ENCODE data around the gene NRARP.

The NRARP gene

GRCh38 chr9:137278721-137279711 is 23.1 kb downstream of the NRARP start:
- no peak for DNase-seq (ENCODE audit: low read depth in 4 of 4, low spot score in 1 of 4)

DNA sequence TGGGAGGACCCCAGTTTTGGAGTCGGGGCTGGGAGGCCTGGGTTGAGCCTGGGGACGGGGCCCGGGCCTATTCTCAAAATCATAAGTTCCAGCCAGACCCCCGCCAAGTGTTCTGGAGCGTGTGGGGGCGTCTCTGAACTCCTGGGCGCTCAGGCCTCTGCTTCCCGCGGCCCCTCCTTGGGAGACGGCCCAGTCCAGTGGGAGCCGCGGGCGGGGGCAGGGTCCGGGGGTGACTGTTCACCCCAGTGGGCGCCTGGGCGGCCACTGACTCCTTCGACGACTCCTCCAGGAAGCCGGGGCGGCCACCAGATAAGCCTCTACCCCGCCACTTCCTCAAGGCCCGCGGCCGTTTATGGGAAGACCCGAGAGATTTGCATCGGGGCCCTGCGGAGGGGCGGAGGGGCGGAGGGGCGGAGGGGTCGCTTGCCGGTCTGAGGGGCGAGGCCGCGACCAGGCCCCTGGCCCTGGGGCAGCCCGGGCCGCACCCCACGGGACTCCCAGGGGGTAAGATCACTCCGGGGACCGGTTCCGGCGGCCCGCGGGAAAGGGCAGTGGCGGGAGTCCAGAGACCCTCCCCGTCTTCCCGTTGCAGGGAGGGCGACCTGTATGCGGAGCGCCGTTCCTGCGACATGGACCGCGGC is 23.9 kb downstream of the NRARP start:
- no peak for DNase-seq (ENCODE audit: low read depth in 4 of 4, low spot score in 1 of 4)

GRCh38 chr9:137277329-137278041 is 24.6 kb downstream of the NRARP start, which contains the start of gene TOR4A:
TOR4A (plus strand) TSS chr9:137277726; CDS start chr9:137278690, 964 bp downstream.
- no peak for DNase-seq (ENCODE audit: low read depth in 4 of 4, low spot score in 1 of 4)

GRCh38 chr9:137276473-137277328 is 25.4 kb downstream of the NRARP start:
- no peak for DNase-seq (ENCODE audit: low read depth in 4 of 4, low spot score in 1 of 4)

GRCh38 chr9:137275588-137276472 is 26.2 kb downstream of the NRARP start:
- no peak for DNase-seq (ENCODE audit: low read depth in 4 of 4, low spot score in 1 of 4)

DNA sequence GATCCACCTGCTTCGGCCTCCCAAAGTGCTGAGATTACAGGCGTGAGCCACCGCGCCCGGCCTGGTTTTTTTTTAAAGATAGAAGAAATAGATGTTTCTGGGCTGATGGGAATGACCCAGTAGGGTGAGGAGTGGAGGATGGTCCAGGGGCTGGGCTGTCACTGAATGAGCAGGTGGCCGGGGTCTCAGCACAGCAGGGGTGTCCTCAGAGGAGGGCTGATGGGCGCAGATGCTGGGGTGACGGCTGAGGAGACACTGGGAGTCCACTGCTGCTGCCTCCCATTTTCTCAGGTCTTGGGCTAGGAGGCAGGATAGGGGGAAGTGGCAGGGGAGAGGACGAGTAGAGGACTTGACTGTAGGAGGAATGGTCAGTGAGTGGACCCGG is 26.9 kb downstream of the NRARP start:
- no peak for DNase-seq (ENCODE audit: low read depth in 4 of 4, low spot score in 1 of 4)

- no peak for DNase-seq (ENCODE audit: low read depth in 4 of 4, low spot score in 1 of 4)
Measured at GRCh38 chr9:137273611-137274320, 28.3 kb downstream of the NRARP start.

DNA sequence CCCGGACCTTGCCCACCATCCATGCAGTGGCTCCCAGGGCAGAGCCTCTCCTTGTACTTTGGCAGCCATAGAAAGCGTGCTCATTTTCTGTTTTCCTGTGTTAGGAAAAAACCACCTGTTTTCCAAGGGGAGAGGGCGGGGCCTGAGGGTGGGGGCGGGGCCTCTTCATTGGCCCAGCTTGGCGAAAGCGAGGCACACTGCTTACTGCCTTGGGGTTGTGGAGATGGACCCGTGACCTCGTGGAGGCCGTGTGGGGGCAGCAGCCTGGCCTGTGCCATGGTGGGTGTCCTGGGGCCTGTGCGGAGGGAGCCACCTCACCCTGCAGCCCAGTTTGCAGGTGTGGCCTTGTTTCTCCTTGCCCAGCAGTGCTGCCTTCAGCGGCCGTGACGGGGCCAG is 29.0 kb downstream of the NRARP start:
- no peak for DNase-seq (ENCODE audit: low read depth in 4 of 4, low spot score in 1 of 4)

DNA sequence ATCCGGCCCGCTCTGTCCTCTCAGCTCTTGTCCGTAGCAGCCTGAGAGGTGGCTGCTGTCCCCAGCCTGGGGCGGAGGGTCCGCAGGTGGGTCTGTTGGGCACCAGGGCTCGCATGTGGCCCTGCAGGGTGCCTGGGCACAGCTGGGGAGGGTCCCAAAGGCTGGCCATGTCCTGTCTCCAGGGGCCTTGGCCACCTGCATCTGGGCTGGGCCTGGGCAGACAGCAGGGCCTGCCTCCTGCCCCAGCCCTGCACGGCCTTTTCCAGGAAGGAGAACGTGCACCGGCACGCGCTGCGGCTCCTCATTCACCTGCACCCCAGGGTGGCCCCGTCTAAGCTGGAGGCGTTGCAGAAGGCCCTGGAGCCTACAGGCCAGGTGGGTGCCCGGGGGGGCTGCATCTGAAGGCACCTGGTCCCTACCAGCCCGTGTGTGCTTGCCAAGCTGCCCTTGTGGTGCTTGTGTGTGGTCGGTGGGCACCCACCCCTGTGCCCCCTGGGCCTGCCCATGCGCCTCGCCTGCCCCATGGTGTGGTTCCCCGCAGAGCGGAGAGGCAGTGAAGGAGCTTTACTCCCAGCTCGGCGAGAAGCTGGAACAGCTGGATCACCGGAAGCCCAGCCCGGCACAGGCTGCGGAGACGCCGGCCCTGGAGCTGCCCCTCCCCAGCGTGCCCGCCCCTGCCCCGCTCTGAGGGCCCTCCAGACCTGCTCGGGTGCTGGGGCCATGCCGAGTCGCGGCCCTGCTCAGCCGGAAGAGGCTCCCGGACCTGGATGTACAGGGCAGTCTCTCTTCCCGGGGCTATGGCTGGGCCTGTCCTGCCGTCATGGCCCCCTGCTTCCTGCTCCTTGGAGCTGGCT is 29.6 kb downstream of the NRARP start:
- DNase-seq (ENCODE audit: low read depth in 4 of 4, low spot score in 1 of 4) = no peak

DNA sequence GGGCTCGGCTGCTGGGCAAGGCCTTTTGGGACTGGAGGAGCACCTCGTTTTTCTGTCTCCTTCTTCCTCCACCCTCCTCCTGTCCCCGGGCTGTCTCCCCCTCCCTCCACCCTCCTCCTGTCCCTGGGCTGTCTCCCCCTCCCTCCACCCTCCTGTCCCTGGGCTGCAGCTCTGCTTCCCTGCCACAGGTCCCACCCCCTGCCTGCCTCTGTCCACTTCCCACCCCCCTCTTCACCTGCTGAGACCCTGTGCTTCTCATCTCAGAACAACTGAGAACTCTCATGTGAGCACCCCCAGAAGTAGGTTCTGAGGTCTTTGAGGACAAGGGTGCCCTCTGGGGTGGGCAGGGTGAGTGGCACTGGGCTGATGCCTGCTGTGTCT is 30.4 kb downstream of the NRARP start:
- DNase-seq (ENCODE audit: low read depth in 4 of 4, low spot score in 1 of 4) = no peak

- DNase-seq (ENCODE audit: low read depth in 4 of 4, low spot score in 1 of 4) = no peak
Measured at GRCh38 chr9:137270929-137271695, 31.0 kb downstream of the NRARP start.

GRCh38 chr9:137269231-137269772 is 32.8 kb downstream of the NRARP start:
- no peak for DNase-seq (ENCODE audit: low read depth in 4 of 4, low spot score in 1 of 4)

DNA sequence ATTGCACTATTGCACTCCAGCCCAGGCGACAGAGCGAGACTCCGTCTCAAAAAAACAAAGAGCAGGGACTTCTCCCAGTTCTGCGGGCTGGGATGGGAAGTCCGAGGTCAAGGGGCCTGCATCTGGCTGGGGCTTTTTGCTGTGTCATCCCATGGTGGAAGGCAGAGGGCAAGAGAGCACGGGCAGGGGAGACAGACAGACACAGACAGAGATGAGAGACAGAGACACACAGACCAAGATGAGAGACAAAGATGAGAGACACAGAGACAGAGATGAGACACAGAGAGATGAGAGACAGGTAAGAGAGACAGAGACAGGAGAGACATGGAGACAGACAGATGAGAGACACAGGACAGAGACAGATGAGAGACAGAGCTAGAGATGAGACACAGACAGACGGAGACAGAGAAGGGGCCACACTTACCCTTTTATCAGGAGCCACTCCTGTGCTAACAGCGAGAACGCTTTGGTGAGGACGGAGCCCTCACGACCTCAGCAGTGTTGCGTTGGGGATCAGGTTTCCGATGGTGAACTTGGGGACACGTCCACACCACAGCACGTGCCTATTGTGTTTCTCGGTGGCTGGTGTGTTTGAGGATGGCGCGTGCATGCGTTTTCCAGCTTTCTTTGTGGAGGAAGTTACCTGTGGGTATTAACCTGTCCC is 33.4 kb downstream of the NRARP start:
- no peak for DNase-seq (ENCODE audit: low read depth in 4 of 4, low spot score in 1 of 4)

GRCh38 chr9:137267933-137268355 is 34.1 kb downstream of the NRARP start:
- no peak for DNase-seq (ENCODE audit: low read depth in 4 of 4, low spot score in 1 of 4)

- no peak for DNase-seq (ENCODE audit: low read depth in 4 of 4, low spot score in 1 of 4)
Measured at GRCh38 chr9:137266585-137267453, 35.3 kb downstream of the NRARP start.

- DNase-seq (ENCODE audit: low read depth in 4 of 4, low spot score in 1 of 4) = no peak
Measured at GRCh38 chr9:137266162-137266527, 35.9 kb downstream of the NRARP start.
